ENCODE measurements around the gene GALNTL6. TPM values are rescaled to one million over a fixed set of nuclear protein-coding genes. Genes with fewer than 3 reads are reported as not detected.

Gene GALNTL6
- total and polyA plus RNA-seq, 2 donors (not counting 3 experiments of a cell fraction or from before 2014, with no cell fraction given) = not detected

GRCh38 chr4:172546782-172547181 lies 733.6 kb downstream of the GALNTL6 start:
- Histone ChIP-seq H3K36me3 (ENCODE audit: control insufficient read depth in 2 of 2, extremely low read depth in 1 of 2, insufficient read depth in 2 of 2, low read length in 2 of 2) (no peaks in the 10 kb centered on the region), H3K4me1 (ENCODE audit: control insufficient read depth, extremely low read depth, insufficient read depth, low read length) (no peaks in the 10 kb centered on the region), H3K27ac (ENCODE audit: insufficient read depth, low read depth, low read length) (no peak overlapping the region), H4K20me1 (replicated peaks; ENCODE audit: control insufficient read depth, extremely low read depth, insufficient read depth, low read length) (no peaks in the 10 kb centered on the region), H3K27me3 (ENCODE audit: control insufficient read depth in 2 of 2, insufficient read depth in 2 of 2, low read length in 2 of 2) (no peaks in the 10 kb centered on the region), H2AFZ (ENCODE audit: low read depth, low read length) (no peak overlapping the region), H3K9me3 (replicated peaks; ENCODE audit: control insufficient read depth, insufficient read depth, low read length) (no peaks in the 10 kb centered on the region), H3K4me2 (ENCODE audit: insufficient read depth, low read length) (no peak overlapping the region), H3K9ac (replicated peaks; ENCODE audit: extremely low read depth, insufficient read depth, low read length) (no peak overlapping the region), H3K9me1 (replicated peaks; ENCODE audit: control insufficient read depth, extremely low read depth, insufficient read depth, low read length) (no peaks in the 10 kb centered on the region), H3K4me3 (replicated peaks in 1 of 3; ENCODE audit: insufficient read depth in 1 of 3, low read depth in 1 of 3, low read length in 3 of 3) (no peak overlapping the region), H3K79me2 (ENCODE audit: control insufficient read depth, insufficient read depth, low read length) (no peaks in the 10 kb centered on the region)
- CTCF ChIA-PET = no interaction called here
- FAIRE-seq (no peak), DNase-seq (ENCODE audit: low read depth, low spot score) (no peak)
- dilution Hi-C loops (cut with MboI; ENCODE audit: extremely low pct_ligation_motif_present, low sequenced_read_pairs) (no loop called here), intact Hi-C loops (cut with micrococcal nuclease) (no loop called here)
- POLR2A ChIA-PET = no interaction called here
- BruUV-seq (replicated peaks) = no TSS peak
- no peak for TF ChIP-seq FOS (IDR thresholded peaks at IDR 0.05; ENCODE audit: borderline replicate concordance, insufficient read depth, low read length)
- TF ChIP-seq POLR2A (IDR thresholded peaks at IDR 0.05; ENCODE audit: low read depth, low read length) = no peak
- no peak for TF ChIP-seq GATA2 (IDR thresholded peaks at IDR 0.05; ENCODE audit: insufficient read depth, insufficient read length, low read depth, low read length)
- TF ChIP-seq MYC (IDR thresholded peaks at IDR 0.05; ENCODE audit: low read depth, low read length) = no peak
- no peak for TF ChIP-seq MAX (IDR thresholded peaks at IDR 0.05; ENCODE audit: insufficient read depth, insufficient read length)
- no peak for TF ChIP-seq POLR2AphosphoS5 (IDR thresholded peaks at IDR 0.05; ENCODE audit: insufficient read depth, low read depth, low read length)
- TF ChIP-seq EZH2 (IDR thresholded peaks at IDR 0.05; ENCODE audit: borderline replicate concordance, low read depth, low read length, severe bottlenecking) = no peak
- TF ChIP-seq CTCF (IDR thresholded peaks at IDR 0.05; ENCODE audit: extremely low read depth in 1 of 2, insufficient read depth in 1 of 2, low read depth in 1 of 2, low read length in 2 of 2) = no peak
- TF ChIP-seq JUN (IDR thresholded peaks at IDR 0.05; ENCODE audit: borderline replicate concordance, insufficient read depth, insufficient read length, low read depth) = no peak

Data from endothelial cell of umbilical vein (primary cell).